Right forelimb (tissue), 1 donor: ENCODE data around the gene TTC16.

Experiments
- DNase-seq: peaks from one replicate; pipeline ENCODE4 v3.0.0-alpha.2; 2018

Gene TTC16

GRCh38 chr9:127715470-127716337 lies at the start of gene TTC16, which contains the start of gene PTRH1:
Gene TTC16, plus strand, starts transcription at chr9:127716079. Its CDS starts 67 bp downstream, at chr9:127716146.
Gene PTRH1, minus strand, starts transcription at chr9:127715663. Its CDS starts 24 bp downstream, at chr9:127715639.
- DNase-seq: peak; percentile 99

- no peak for DNase-seq
These were observed 48.6 kb upstream of the TTC16 start for GRCh38 chr9:127667127-127667844.

- no peak for DNase-seq
These were observed 48.0 kb upstream of the TTC16 start for GRCh38 chr9:127667906-127668305.

- no peak for DNase-seq
These were observed 42.6 kb upstream of the TTC16 start for GRCh38 chr9:127673234-127673633.

- DNase-seq: no peak
These were observed 39.2 kb upstream of the TTC16 start for GRCh38 chr9:127676638-127677037.

- no peak for DNase-seq
These were observed 36.4 kb upstream of the TTC16 start for GRCh38 chr9:127679506-127679905.

- DNase-seq: no peak
These were observed 35.7 kb upstream of the TTC16 start for GRCh38 chr9:127680226-127680625.

- no peak for DNase-seq
These were observed 35.0 kb upstream of the TTC16 start for GRCh38 chr9:127680846-127681245.

GRCh38 chr9:127682351-127683136 lies 33.3 kb upstream of the TTC16 start:
- DNase-seq: no peak

GRCh38 chr9:127683723-127684122 lies 32.2 kb upstream of the TTC16 start:
- DNase-seq: no peak

- DNase-seq: no peak
These were observed 31.3 kb upstream of the TTC16 start for GRCh38 chr9:127684576-127684975.

GRCh38 chr9:127686461-127687393 lies 29.2 kb upstream of the TTC16 start:
- DNase-seq: no peak

GRCh38 chr9:127689329-127690000 lies 26.4 kb upstream of the TTC16 start:
- DNase-seq: no peak

- no peak for DNase-seq
These were observed 25.1 kb upstream of the TTC16 start for GRCh38 chr9:127690735-127691134.

GRCh38 chr9:127692071-127692470 lies 23.8 kb upstream of the TTC16 start:
- no peak for DNase-seq

GRCh38 chr9:127693143-127693542 lies 22.7 kb upstream of the TTC16 start:
- DNase-seq: no peak

- no peak for DNase-seq
These were observed 22.2 kb upstream of the TTC16 start for GRCh38 chr9:127693697-127694096.

- DNase-seq: no peak
These were observed 20.8 kb upstream of the TTC16 start for GRCh38 chr9:127694890-127695720.

- no peak for DNase-seq
These were observed 18.3 kb upstream of the TTC16 start for GRCh38 chr9:127697575-127697974.

- no peak for DNase-seq
These were observed 17.5 kb upstream of the TTC16 start for GRCh38 chr9:127698386-127698785.
